D721Med (cell line): Measurements from ENCODE around the gene CCDC3.

ENCODE experiments used
- DNase-seq: peaks from one replicate; pipeline ENCODE4 v3.0.0; 2011; ENCODE audit warnings: low spot score; ENCODE audit not compliant: insufficient read length
- FAIRE-seq: peaks from 2 replicates; lab custom pipeline; 2011; peaks lifted over from hg19 to GRCh38; lab: Jason Lieb, UNC
- CTCF ChIP-seq: IDR thresholded peaks from 2 replicates; pipeline ENCODE4 v1.5.1; 2012; ENCODE audit warnings: mild to moderate bottlenecking, control low read depth; ENCODE audit not compliant: insufficient read depth; ENCODE audit errors: missing control alignments

Gene CCDC3

GRCh38 chr10:12880423-12880822 is 121.1 kb downstream of the CCDC3 start:
- FAIRE-seq (no peak), DNase-seq (no peak)
- TF ChIP-seq CTCF = no peak

- no peak for FAIRE-seq
- DNase-seq = no peak
- no peak for TF ChIP-seq CTCF
Observed at GRCh38 chr10:12877150-12877549, 124.4 kb downstream of the CCDC3 start.

- no peak for DNase-seq
- no peak for TF ChIP-seq CTCF
- FAIRE-seq = no peak
Observed at GRCh38 chr10:12876266-12876665, 125.2 kb downstream of the CCDC3 start.

GRCh38 chr10:12875100-12875499 is 126.4 kb downstream of the CCDC3 start:
- DNase-seq = no peak
- no peak for FAIRE-seq
- no peak for TF ChIP-seq CTCF

GRCh38 chr10:12874501-12874900 is 127.0 kb downstream of the CCDC3 start:
- FAIRE-seq (no peak), DNase-seq (no peak)
- no peak for TF ChIP-seq CTCF

GRCh38 chr10:12873172-12873571 is 128.3 kb downstream of the CCDC3 start:
- DNase-seq (no peak), FAIRE-seq (no peak)
- no peak for TF ChIP-seq CTCF

GRCh38 chr10:12872577-12872976 is 128.9 kb downstream of the CCDC3 start:
- no peak for FAIRE-seq
- DNase-seq = no peak
- TF ChIP-seq CTCF = no peak
